Body of pancreas (tissue), 4 donors: ENCODE measurements around the gene TRIML2.

Experiments
- CTCF ChIP-seq, 7 experiments: fragments of 450-650 bp in 4 of 7; fragments of 200-600 bp in 3 of 7; sonication (generic) in 3 of 7; IDR thresholded peaks; one replicate each; pipeline ENCODE4 v1.5.1; 2016 to 2019; ENCODE audit warnings: antibody characterized with exemption in 7 of 7
- POLR2A ChIP-seq, 3 donors: fragments of 450-650 bp; IDR thresholded peaks; one replicate each; pipeline ENCODE4 v1.6.1; 2016; ENCODE audit warnings: antibody characterized with exemption in 3 of 3, mild to moderate bottlenecking in 2 of 3

- no peak for TF ChIP-seq CTCF (IDR thresholded peaks at IDR 0.05)
- TF ChIP-seq POLR2A (IDR thresholded peaks at IDR 0.05), result no peak
Measured at GRCh38 chr4:188041721-188042120, 67.7 kb downstream of the TRIML2 start.
